Stomach (tissue), 9 donors: ENCODE measurements around the gene NLK. TPM values are rescaled to one million over a fixed set of nuclear protein-coding genes. Genes with fewer than 3 reads are reported as not detected.

Experiments
- DNase-seq, 2 donors: peaks; one replicate each; pipeline versions ENCODE4 v3.0.0 to v3.0.0-alpha.2; 2013 to 2019
- H3K27ac ChIP-seq, 5 donors: fragments of 200-600 bp in 4 of 5; sonication (generic) in 4 of 5; one replicate each; pipeline ENCODE4 v1.5.1; 2013 to 2019; ENCODE audit warnings: mild to moderate bottlenecking in 1 of 5, moderate library complexity in 1 of 5
- H3K27me3 ChIP-seq, 3 donors: fragments of 200-600 bp; sonication (generic); one replicate each; pipeline ENCODE4 v1.5.1; 2017 to 2019; ENCODE audit warnings: mixed run types in 1 of 3
- H3K36me3 ChIP-seq, 4 donors: fragments of 200-600 bp; sonication (generic); 1 replicate in 3 of 4; 2 replicates in 1 of 4; pipeline ENCODE4 v1.5.1; 2016 to 2019
- H3K4me1 ChIP-seq, 4 donors: fragments of 200-600 bp; sonication (generic); one replicate each; pipeline ENCODE4 v1.5.1; 2016 to 2019
- H3K4me3 ChIP-seq, 4 donors: fragments of 200-600 bp; sonication (generic) in 3 of 4; one replicate each; pipeline ENCODE4 v1.5.1; 2016 to 2019; ENCODE audit warnings: mild to moderate bottlenecking in 1 of 4
- H3K9me3 ChIP-seq, 4 donors: fragments of 200-600 bp; sonication (generic); one replicate each; pipeline ENCODE4 v1.5.1; 2016 to 2019
- CTCF ChIP-seq, 7 experiments: fragments of 450-650 bp in 4 of 7; fragments of 200-600 bp in 3 of 7; sonication (generic) in 3 of 7; IDR thresholded peaks; one replicate each; pipeline ENCODE4 v1.5.1; 2016 to 2019; ENCODE audit warnings: antibody characterized with exemption in 7 of 7, control low read depth in 2 of 7, mild to moderate bottlenecking in 1 of 7
- EP300 ChIP-seq: sonication (generic); formaldehyde crosslinking; IDR thresholded peaks from one replicate; pipeline ENCODE4 v1.6.1; 2017; ENCODE audit warnings: antibody characterized with exemption
- POLR2A ChIP-seq, 4 donors: fragments of 450-650 bp; IDR thresholded peaks; one replicate each; pipeline ENCODE4 v1.6.1; 2016; ENCODE audit warnings: antibody characterized with exemption in 4 of 4, control low read depth in 2 of 4, mild to moderate bottlenecking in 1 of 4, moderate library complexity in 1 of 4
- POLR2AphosphoS5 ChIP-seq, 3 donors: sonication (generic); formaldehyde crosslinking; IDR thresholded peaks; one replicate each; pipeline ENCODE4 v1.6.1; 2016; ENCODE audit warnings: antibody characterized with exemption in 3 of 3
- WGBS, 5 donors: extraction: QIAGEN DNeasy Blood & Tissue Kit in 3 of 5; methylation state at CpG; one replicate each; pipeline versions ENCODE4 v1.1.5 to v1.1.7; 2013 to 2018; 5-methylcytosine and 5-hydroxymethylcytosine counted together
- intact Hi-C: fragments of 100-400 bp; cut with DNase I; formaldehyde crosslinking; loops from one replicate; pipeline ENCODE4 v1.15.1; 2023; ENCODE audit warnings: low total_unique reads
- polyA plus RNA-seq, 3 donors: library from polyadenylated mRNA; stranded (reverse); fragments of 200-250 nt; gene quantifications; one replicate each; pipeline ENCODE4 v1.2.3, GENCODE V29; 2013
- total RNA-seq, 5 donors: library from RNA; depleted of rRNA; stranded (reverse); fragments of >200 nt; gene quantifications; one replicate each; pipeline versions ENCODE4 v1.1.0 to v1.2.3, GENCODE V29; 2014 to 2016
- donor health status: healthy with polysubstance abuse.
- donor health status: Bipolar disorder and iron deficiency.
- donor health status: healthy.

The NLK gene
- total and polyA plus RNA-seq, 8 donors: 4.3 to 169 (median 14.7) TPM

- TF ChIP-seq CTCF (IDR thresholded peaks at IDR 0.05) (no peak), EP300 (no peak), POLR2AphosphoS5 (IDR thresholded peaks at IDR 0.05) (no peak), POLR2A (IDR thresholded peaks at IDR 0.05) (no peak)
These were observed 36.1 kb downstream of the NLK start for GRCh38 chr17:28078341-28079229.

DNA sequence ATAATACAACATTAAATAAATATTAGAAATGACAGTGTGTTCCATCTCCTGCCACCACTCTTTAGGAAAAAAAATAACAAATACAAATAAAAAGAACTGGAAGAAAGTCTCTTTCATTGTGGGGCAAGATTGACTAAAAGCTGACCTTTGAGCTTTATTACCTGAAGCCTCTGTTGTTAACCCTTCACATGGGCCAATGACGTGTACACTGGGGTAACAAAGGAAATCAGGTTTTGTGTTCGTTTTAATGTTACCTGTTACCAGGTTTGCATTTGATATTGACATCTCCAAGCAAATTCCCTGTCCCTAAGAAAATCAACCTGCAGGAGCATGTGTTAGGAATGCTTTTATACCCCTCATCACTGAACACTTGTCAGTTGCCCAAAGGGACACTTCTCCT lies 39.0 kb downstream of the NLK start:
- WGBS, 5 donors: 41 to 81% (median 56%) methylated on average over 2 of the region's 2 CpGs
- intact Hi-C loops: no loop called here
- TF ChIP-seq POLR2A (IDR thresholded peaks at IDR 0.05) (no peak), CTCF (IDR thresholded peaks at IDR 0.05) (no peak), EP300 (no peak), POLR2AphosphoS5 (IDR thresholded peaks at IDR 0.05) (no peak)
- peaks cover 0 to 51% (median 20%) of the 10 kb centered on the region in 4 donors for H3K4me1 ChIP-seq
- peak in 1 of 2 donors; percentile 23 for DNase-seq
- H3K9me3 ChIP-seq: no peaks in the 10 kb centered on the region
- H3K4me3 ChIP-seq: no peak overlapping the region
- H3K36me3 ChIP-seq: no peaks in the 10 kb centered on the region
- no peak overlapping the region for H3K27ac ChIP-seq
- no peaks in the 10 kb centered on the region for H3K27me3 ChIP-seq

More at GRCh38 chr17:28078341-28079229, 36.1 kb downstream of the NLK start:
- Histone ChIP-seq H3K27ac (no peak overlapping the region), H3K27me3 (no peaks in the 10 kb centered on the region), H3K36me3 (no peaks in the 10 kb centered on the region), H3K9me3 (no peaks in the 10 kb centered on the region), H3K4me1 (peaks cover 0 to 57% (median 23%) of the 10 kb centered on the region in 4 donors), H3K4me3 (no peak overlapping the region)
- DNase-seq: no peak
- 74 to 87% (median 78%) methylated on average over 3 of the region's 3 CpGs for WGBS, 5 donors
- intact Hi-C loops: no loop called here

GRCh38 chr17:28085766-28086165 lies 43.3 kb downstream of the NLK start:
- Histone ChIP-seq H3K4me3 (no peak overlapping the region), H3K9me3 (no peaks in the 10 kb centered on the region), H3K27ac (no peak overlapping the region), H3K4me1 (peaks cover 0 to 36% (median 18%) of the 10 kb centered on the region in 4 donors), H3K27me3 (no peaks in the 10 kb centered on the region), H3K36me3 (no peaks in the 10 kb centered on the region)
- 91 to 98% (median 93%) methylated on average over 2 of the region's 2 CpGs for WGBS, 5 donors
- DNase-seq: no peak
- intact Hi-C loops: no loop called here
- TF ChIP-seq EP300: no peak
- TF ChIP-seq POLR2AphosphoS5 (IDR thresholded peaks at IDR 0.05): no peak
- no peak for TF ChIP-seq CTCF (IDR thresholded peaks at IDR 0.05)
- no peak for TF ChIP-seq POLR2A (IDR thresholded peaks at IDR 0.05)

DNA sequence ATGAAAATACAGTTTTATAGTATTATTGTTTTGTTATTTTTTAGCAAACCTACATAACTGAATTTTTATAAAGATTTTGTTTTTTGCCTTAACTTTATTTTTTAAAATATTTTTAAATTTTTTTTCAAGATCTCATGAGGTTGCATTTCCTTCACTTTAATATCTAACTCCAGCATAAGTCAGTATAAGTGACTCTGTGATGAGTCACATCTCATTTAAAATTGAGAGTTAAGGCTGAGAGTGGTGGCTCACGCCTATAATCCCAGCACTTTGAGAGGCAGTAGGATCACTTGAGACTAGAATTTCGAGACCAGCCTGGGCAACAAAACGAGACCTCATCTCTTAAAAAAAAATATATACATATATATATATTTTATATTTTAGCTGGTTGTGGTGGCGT lies 44.0 kb downstream of the NLK start:
- intact Hi-C loops: no loop called here
- Histone ChIP-seq H3K4me1 (peaks cover 0 to 29% (median 13%) of the 10 kb centered on the region in 4 donors), H3K36me3 (no peaks in the 10 kb centered on the region), H3K9me3 (no peaks in the 10 kb centered on the region), H3K4me3 (no peak overlapping the region), H3K27ac (no peak overlapping the region), H3K27me3 (no peaks in the 10 kb centered on the region)
- DNase-seq: no peak
- TF ChIP-seq CTCF (IDR thresholded peaks at IDR 0.05): no peak
- no peak for TF ChIP-seq EP300
- WGBS, 5 donors: 93 to 98% (median 97%) methylated on average over 4 of the region's 4 CpGs
